OCI-LY3 (cell line): ENCODE results near the gene GRM3.

Experiments
- CTCF ChIP-seq: fragments of 200-600, 300-600 bp; sonication (generic); IDR thresholded peaks from 2 replicates; pipeline ENCODE4 v1.5.1; 2014; ENCODE audit warnings: antibody characterized with exemption, low read length, low read depth
- EZH2phosphoT487 ChIP-seq: fragments of 200-600 bp; shearing (Covaris generic); IDR thresholded peaks from 2 replicates; pipeline ENCODE4 v1.6.1; 2018; ENCODE audit warnings: antibody characterized with exemption, mixed run types, low read depth

GRCh38 chr7:86823769-86824168, 180.1 kb downstream of the GRM3 start:
- TF ChIP-seq CTCF (no peak), EZH2phosphoT487 (no peak)
